ENCODE results near the gene AOAH.

AOAH gene

GRCh38 chr7:36640682-36641081 is 83.6 kb downstream of the AOAH start:
- Histone ChIP-seq H3K4me3 (replicated peaks; ENCODE audit: insufficient read depth, low read length) (no peak overlapping the region), H3K27ac (replicated peaks) (no peak overlapping the region), H3K27me3 (ENCODE audit: insufficient read depth, poor library complexity, severe bottlenecking) (no peaks in the 10 kb centered on the region)
- no peak for TF ChIP-seq GABPA (IDR thresholded peaks at IDR 0.05; ENCODE audit: low read depth)
- no peak for TF ChIP-seq REST (IDR thresholded peaks at IDR 0.05; ENCODE audit: insufficient replicate concordance, low read depth)
- TF ChIP-seq, protein P1, sequence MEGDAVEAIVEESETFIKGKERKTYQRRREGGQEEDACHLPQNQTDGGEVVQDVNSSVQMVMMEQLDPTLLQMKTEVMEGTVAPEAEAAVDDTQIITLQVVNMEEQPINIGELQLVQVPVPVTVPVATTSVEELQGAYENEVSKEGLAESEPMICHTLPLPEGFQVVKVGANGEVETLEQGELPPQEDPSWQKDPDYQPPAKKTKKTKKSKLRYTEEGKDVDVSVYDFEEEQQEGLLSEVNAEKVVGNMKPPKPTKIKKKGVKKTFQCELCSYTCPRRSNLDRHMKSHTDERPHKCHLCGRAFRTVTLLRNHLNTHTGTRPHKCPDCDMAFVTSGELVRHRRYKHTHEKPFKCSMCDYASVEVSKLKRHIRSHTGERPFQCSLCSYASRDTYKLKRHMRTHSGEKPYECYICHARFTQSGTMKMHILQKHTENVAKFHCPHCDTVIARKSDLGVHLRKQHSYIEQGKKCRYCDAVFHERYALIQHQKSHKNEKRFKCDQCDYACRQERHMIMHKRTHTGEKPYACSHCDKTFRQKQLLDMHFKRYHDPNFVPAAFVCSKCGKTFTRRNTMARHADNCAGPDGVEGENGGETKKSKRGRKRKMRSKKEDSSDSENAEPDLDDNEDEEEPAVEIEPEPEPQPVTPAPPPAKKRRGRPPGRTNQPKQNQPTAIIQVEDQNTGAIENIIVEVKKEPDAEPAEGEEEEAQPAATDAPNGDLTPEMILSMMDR (IDR thresholded peaks at IDR 0.05; ENCODE audit: insufficient read depth, low read length): no peak
- no peak for TF ChIP-seq SPI1 (IDR thresholded peaks at IDR 0.05; ENCODE audit: borderline replicate concordance, low read depth)
- TF ChIP-seq POLR2AphosphoS5 (IDR thresholded peaks at IDR 0.05; ENCODE audit: low read depth): no peak
- DNase-seq (ENCODE audit: low read depth in 1 of 2, low spot score in 1 of 2): no peak

GRCh38 chr7:36639826-36640225 is 84.5 kb downstream of the AOAH start:
- DNase-seq (ENCODE audit: low read depth in 1 of 2, low spot score in 1 of 2): no peak
- H3K27ac ChIP-seq (replicated peaks): no peak overlapping the region
- TF ChIP-seq POLR2AphosphoS5 (IDR thresholded peaks at IDR 0.05; ENCODE audit: low read depth) (no peak), REST (IDR thresholded peaks at IDR 0.05; ENCODE audit: insufficient replicate concordance, low read depth) (no peak), SPI1 (IDR thresholded peaks at IDR 0.05; ENCODE audit: borderline replicate concordance, low read depth) (no peak), GABPA (IDR thresholded peaks at IDR 0.05; ENCODE audit: low read depth) (no peak)
- TF ChIP-seq, protein P1 (IDR thresholded peaks at IDR 0.05; ENCODE audit: insufficient read depth, low read length): no peak
- no peaks in the 10 kb centered on the region for H3K27me3 ChIP-seq (ENCODE audit: insufficient read depth, poor library complexity, severe bottlenecking)
- no peak overlapping the region for H3K4me3 ChIP-seq (replicated peaks; ENCODE audit: insufficient read depth, low read length)

GRCh38 chr7:36638586-36639263 is 85.6 kb downstream of the AOAH start:
- no peak for TF ChIP-seq SPI1 (IDR thresholded peaks at IDR 0.05; ENCODE audit: borderline replicate concordance, low read depth)
- TF ChIP-seq REST (IDR thresholded peaks at IDR 0.05; ENCODE audit: insufficient replicate concordance, low read depth): no peak
- no peak for TF ChIP-seq GABPA (IDR thresholded peaks at IDR 0.05; ENCODE audit: low read depth)
- no peak for TF ChIP-seq POLR2AphosphoS5 (IDR thresholded peaks at IDR 0.05; ENCODE audit: low read depth)
- TF ChIP-seq, protein P1 (IDR thresholded peaks at IDR 0.05; ENCODE audit: insufficient read depth, low read length): no peak

More at GRCh38 chr7:36638586-36639263, 85.6 kb downstream of the AOAH start:
- Histone ChIP-seq H3K27me3 (ENCODE audit: insufficient read depth, poor library complexity, severe bottlenecking) (no peaks in the 10 kb centered on the region), H3K27ac (replicated peaks) (no peak overlapping the region), H3K4me3 (replicated peaks; ENCODE audit: insufficient read depth, low read length) (no peak overlapping the region)
- DNase-seq (ENCODE audit: low read depth in 1 of 2, low spot score in 1 of 2): no peak
